ENCODE data around the gene LRG1.
"Not testable (repeated sequence)": the region's sequence is repeated elsewhere in the genome, so short reads cannot be mapped to it uniquely, and the experiment has no call there.

LRG1 gene

GRCh38 chr19:4575267-4576015, 35.6 kb upstream of the LRG1 start:
- no peak for DNase-seq

GRCh38 chr19:4573682-4574081, 33.8 kb upstream of the LRG1 start:
- DNase-seq: no peak

GRCh38 chr19:4571305-4571917, 31.6 kb upstream of the LRG1 start:
- no peak for DNase-seq

- DNase-seq: no peak
Observed at GRCh38 chr19:4570916-4571304, 31.1 kb upstream of the LRG1 start.

GRCh38 chr19:4570402-4570801, 30.6 kb upstream of the LRG1 start:
- DNase-seq: no peak

GRCh38 chr19:4568886-4569285, 29.1 kb upstream of the LRG1 start:
- DNase-seq: peak; percentile 36

GRCh38 chr19:4567584-4568071, 27.8 kb upstream of the LRG1 start:
- DNase-seq: peak; percentile 89

- no peak for DNase-seq
Observed at GRCh38 chr19:4566402-4567051, 26.7 kb upstream of the LRG1 start.

GRCh38 chr19:4563562-4563961, 23.7 kb upstream of the LRG1 start:
- DNase-seq: not testable (repeated sequence)

- peak; percentile 57 for DNase-seq
Observed at GRCh38 chr19:4562085-4562484, 22.2 kb upstream of the LRG1 start.

- DNase-seq: no peak
Observed at GRCh38 chr19:4559569-4559968, 19.7 kb upstream of the LRG1 start, which contains the start of gene SEMA6B. Gene SEMA6B (minus strand): TSS chr19:4559684. CDS start chr19:4558457, 1,227 bp downstream.

GRCh38 chr19:4557971-4558941, 18.4 kb upstream of the LRG1 start:
- peak; percentile 75 for DNase-seq

- no peak for DNase-seq
Observed at GRCh38 chr19:4557144-4557970, 17.5 kb upstream of the LRG1 start.

- peak; percentile 93 for DNase-seq
Observed at GRCh38 chr19:4556597-4557127, 16.8 kb upstream of the LRG1 start.

GRCh38 chr19:4555657-4556561, 16.1 kb upstream of the LRG1 start:
- DNase-seq: peak; percentile 88

GRCh38 chr19:4554717-4555116, 14.9 kb upstream of the LRG1 start:
- DNase-seq: no peak

- no peak for DNase-seq
Observed at GRCh38 chr19:4553775-4554174, 13.9 kb upstream of the LRG1 start.

GRCh38 chr19:4553092-4553695, 13.4 kb upstream of the LRG1 start:
- DNase-seq: no peak

GRCh38 chr19:4552525-4552819, 12.6 kb upstream of the LRG1 start:
- no peak for DNase-seq

- DNase-seq: no peak
Observed at GRCh38 chr19:4550479-4551050, 10.7 kb upstream of the LRG1 start.

All from OCI-M1 (cell line).